Ascending aorta (tissue), 2 donors: ENCODE measurements around the gene RGS1. TPM values are rescaled to one million over a fixed set of nuclear protein-coding genes. Genes with fewer than 3 reads are reported as not detected.

ENCODE experiments used
- DNase-seq, 2 donors: peaks; one replicate each; pipeline ENCODE4 v3.0.0-alpha.2; 2019; ENCODE audit warnings: low spot score in 2 of 2
- H3K27ac ChIP-seq, 2 donors: fragments of 200-600 bp; sonication (generic); one replicate each; pipeline ENCODE4 v1.5.1; 2016 to 2017; ENCODE audit warnings: mild to moderate bottlenecking in 1 of 2
- H3K27me3 ChIP-seq: fragments of 200-600 bp; sonication (generic); one replicate; pipeline ENCODE4 v1.5.1; 2017
- H3K36me3 ChIP-seq, 2 donors: fragments of 200-600 bp; sonication (generic); one replicate each; pipeline ENCODE4 v1.5.1; 2016
- H3K4me1 ChIP-seq, 2 donors: fragments of 200-600 bp; sonication (generic); one replicate each; pipeline ENCODE4 v1.5.1; 2016 to 2017; ENCODE audit warnings: mild to moderate bottlenecking in 1 of 2
- H3K4me3 ChIP-seq, 2 donors: fragments of 200-600 bp; sonication (generic); one replicate each; pipeline ENCODE4 v1.5.1; 2016 to 2017; ENCODE audit warnings: mild to moderate bottlenecking in 1 of 2
- H3K9me3 ChIP-seq, 2 donors: fragments of 200-600 bp; sonication (generic); one replicate each; pipeline ENCODE4 v1.5.1; 2016
- intact Hi-C: fragments of 100-400 bp; cut with DNase I; formaldehyde crosslinking; loops from one replicate; pipeline ENCODE4 v1.15.1; 2023
- total RNA-seq: library from RNA; depleted of rRNA; stranded (reverse); fragments of >200 nt; gene quantifications from one replicate; pipeline ENCODE4 v1.1.0, GENCODE V29; 2016
- TF ChIP-seq, protein P1 (sequence below), 3 experiments: fragments of 200-600 bp in 2 of 3; fragments of 450-650 bp in 1 of 3; sonication (generic) in 2 of 3; IDR thresholded peaks; one replicate each; pipeline ENCODE4 v1.5.1; 2016 to 2019; ENCODE audit warnings: antibody characterized with exemption in 3 of 3, mild to moderate bottlenecking in 1 of 3, moderate library complexity in 1 of 3

The RGS1 gene
- total RNA-seq, 1 donor from 2014 or later, result 13.0 TPM

DNA sequence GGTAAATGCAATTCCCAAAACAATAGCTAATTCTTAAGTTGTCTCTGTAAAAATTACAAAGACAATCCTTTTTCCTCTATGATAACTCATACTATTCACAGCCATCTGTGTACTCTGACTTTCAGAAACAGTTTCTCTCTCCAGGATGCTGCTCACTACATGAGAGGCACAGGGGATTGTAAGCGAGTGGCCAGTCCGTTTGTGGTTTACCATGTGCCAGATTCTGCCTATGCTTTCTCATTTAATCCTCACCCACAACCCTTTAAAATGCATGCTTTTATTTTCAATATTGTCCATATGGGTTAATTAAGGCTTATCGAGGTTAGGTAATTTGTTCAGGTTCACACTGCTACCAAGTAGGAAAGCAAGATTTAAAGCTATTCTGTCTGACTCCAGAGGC, 23.0 kb downstream of the RGS1 start:
- no peaks in the 10 kb centered on the region for H3K4me1 ChIP-seq
- H3K36me3 ChIP-seq, result no peaks in the 10 kb centered on the region
- DNase-seq, result no peak
- H3K27me3 ChIP-seq, result no peaks in the 10 kb centered on the region
- intact Hi-C loops, result no loop called here
- H3K27ac ChIP-seq, result no peak overlapping the region
- no peak overlapping the region for H3K4me3 ChIP-seq
- TF ChIP-seq, protein P1, sequence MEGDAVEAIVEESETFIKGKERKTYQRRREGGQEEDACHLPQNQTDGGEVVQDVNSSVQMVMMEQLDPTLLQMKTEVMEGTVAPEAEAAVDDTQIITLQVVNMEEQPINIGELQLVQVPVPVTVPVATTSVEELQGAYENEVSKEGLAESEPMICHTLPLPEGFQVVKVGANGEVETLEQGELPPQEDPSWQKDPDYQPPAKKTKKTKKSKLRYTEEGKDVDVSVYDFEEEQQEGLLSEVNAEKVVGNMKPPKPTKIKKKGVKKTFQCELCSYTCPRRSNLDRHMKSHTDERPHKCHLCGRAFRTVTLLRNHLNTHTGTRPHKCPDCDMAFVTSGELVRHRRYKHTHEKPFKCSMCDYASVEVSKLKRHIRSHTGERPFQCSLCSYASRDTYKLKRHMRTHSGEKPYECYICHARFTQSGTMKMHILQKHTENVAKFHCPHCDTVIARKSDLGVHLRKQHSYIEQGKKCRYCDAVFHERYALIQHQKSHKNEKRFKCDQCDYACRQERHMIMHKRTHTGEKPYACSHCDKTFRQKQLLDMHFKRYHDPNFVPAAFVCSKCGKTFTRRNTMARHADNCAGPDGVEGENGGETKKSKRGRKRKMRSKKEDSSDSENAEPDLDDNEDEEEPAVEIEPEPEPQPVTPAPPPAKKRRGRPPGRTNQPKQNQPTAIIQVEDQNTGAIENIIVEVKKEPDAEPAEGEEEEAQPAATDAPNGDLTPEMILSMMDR (IDR thresholded peaks at IDR 0.05), result no peak
- no peaks in the 10 kb centered on the region for H3K9me3 ChIP-seq

DNA sequence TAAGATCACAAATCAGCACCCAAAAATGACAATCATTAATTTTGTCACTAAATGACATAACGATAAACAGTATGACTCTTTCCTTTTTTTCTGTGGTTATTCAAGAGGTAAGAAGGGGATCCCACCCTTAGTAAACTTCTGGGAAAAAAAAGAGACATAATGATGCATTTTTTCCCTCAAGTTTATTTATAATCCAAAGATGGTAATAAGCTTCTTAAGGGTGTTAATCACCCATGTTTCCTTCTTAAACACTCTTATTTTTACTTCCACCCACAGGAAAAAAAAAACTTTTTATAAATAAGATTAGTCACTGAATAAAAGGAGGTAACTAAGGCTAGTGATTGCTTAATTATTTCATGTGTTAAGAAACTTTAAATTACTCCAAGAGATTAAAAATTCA, 24.7 kb downstream of the RGS1 start:
- intact Hi-C loops, result no loop called here
- H3K27ac ChIP-seq, result no peak overlapping the region
- TF ChIP-seq, protein P1 (IDR thresholded peaks at IDR 0.05), result no peak

DNA sequence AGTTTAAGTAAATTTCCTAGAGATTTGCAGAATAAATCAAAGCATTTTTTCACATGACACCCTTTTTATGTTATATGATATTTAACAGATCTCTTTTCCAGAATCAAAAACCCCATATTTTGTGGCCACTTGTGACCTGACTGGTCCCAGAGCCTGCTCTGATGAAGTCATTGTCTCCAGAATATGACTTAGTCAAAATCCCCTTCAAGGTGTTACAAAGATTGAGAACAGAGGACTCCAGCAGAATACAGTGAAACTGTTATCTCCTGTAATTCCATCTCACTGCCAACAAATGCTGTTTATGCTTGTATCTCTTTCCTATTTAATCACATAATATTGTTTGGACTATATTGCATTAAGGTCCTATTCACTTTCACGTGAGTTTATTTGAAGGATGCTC, 25.6 kb downstream of the RGS1 start:
- no peak overlapping the region for H3K27ac ChIP-seq
- no peaks in the 10 kb centered on the region for H3K27me3 ChIP-seq
- TF ChIP-seq, protein P1 (IDR thresholded peaks at IDR 0.05), result no peak
- H3K4me1 ChIP-seq, result no peaks in the 10 kb centered on the region
- no peaks in the 10 kb centered on the region for H3K36me3 ChIP-seq
- H3K4me3 ChIP-seq, result no peak overlapping the region
- no peaks in the 10 kb centered on the region for H3K9me3 ChIP-seq
- no peak for DNase-seq
- intact Hi-C loops, result no loop called here

More for the DNA sequence above, 24.7 kb downstream of the RGS1 start:
- Histone ChIP-seq H3K4me3 (no peak overlapping the region), H3K27me3 (no peaks in the 10 kb centered on the region), H3K4me1 (no peaks in the 10 kb centered on the region), H3K9me3 (no peaks in the 10 kb centered on the region), H3K36me3 (no peaks in the 10 kb centered on the region)
- no peak for DNase-seq

DNA sequence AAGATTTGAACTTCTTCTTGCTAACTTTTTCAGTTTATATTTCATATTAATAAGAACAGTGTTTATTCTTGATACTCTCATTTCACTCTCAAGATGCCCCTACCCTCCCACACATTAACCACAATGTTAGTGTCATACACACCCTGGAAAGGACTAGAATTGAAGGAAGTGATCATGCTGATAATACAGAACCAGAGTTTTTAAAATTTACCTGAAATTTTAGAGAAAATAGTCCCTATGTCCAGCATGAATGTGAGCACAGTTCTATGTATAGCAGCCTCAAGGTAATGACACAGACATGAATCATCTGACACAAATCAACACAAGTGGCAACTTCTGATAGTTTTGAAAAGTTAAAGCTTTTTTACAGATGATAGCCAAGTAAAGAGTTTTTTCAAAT, 26.0 kb downstream of the RGS1 start:
- TF ChIP-seq, protein P1 (IDR thresholded peaks at IDR 0.05), result no peak
- H3K4me1 ChIP-seq, result no peaks in the 10 kb centered on the region
- no peak overlapping the region for H3K27ac ChIP-seq
- no peaks in the 10 kb centered on the region for H3K27me3 ChIP-seq
- no peak for DNase-seq
- intact Hi-C loops, result no loop called here
- no peak overlapping the region for H3K4me3 ChIP-seq
- H3K9me3 ChIP-seq, result no peaks in the 10 kb centered on the region
- no peaks in the 10 kb centered on the region for H3K36me3 ChIP-seq

DNA sequence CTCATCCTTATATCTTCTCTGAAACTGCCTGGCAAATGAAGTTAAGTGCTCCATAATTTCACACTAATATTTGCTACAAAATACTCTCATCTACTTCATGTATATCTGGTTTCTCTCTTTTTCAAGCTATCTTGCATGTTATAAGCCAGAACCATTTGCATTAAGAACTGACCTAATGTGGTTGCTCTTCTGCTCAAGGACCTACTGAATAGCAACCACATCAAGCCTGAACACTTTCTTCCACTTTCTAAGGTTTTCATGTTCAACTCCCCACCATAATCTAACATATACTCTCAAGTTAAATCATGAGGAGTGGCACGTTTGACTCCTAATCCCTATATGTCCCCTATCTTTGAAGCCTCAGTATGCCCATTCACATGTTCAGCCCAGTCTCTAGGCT, 27.2 kb downstream of the RGS1 start:
- Histone ChIP-seq H3K36me3 (no peaks in the 10 kb centered on the region), H3K27me3 (no peaks in the 10 kb centered on the region), H3K4me1 (no peaks in the 10 kb centered on the region), H3K4me3 (no peak overlapping the region), H3K27ac (no peak overlapping the region), H3K9me3 (no peaks in the 10 kb centered on the region)
- TF ChIP-seq, protein P1 (IDR thresholded peaks at IDR 0.05), result no peak
- intact Hi-C loops, result no loop called here
- DNase-seq, result no peak

DNA sequence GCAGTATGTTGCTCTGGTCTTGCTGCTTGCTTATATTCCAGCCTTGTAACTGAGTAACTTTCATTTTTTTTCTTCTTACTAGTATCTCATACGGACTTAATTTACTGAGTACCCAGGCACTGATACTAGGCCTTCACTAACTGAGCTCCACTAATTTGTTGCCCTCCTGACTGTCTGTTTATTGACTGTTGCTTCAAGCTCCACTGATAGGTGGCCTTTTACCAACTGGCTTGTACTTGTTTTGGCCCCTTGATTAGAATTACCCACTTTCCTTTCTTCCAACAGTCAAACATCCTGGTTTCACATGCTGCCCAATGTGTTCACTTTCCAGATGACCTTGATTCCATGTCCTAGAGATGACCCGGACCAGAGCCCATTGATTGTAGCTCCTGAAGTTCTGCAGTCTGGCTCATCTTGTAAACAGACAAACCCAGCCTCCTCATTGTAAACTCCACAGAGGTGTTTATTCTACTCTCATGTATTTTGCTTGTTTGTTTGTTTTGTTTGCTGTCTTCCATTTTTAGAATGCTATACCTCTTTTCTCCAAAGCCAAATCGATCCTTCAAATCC, 27.7 kb downstream of the RGS1 start:
- Histone ChIP-seq H3K9me3 (no peaks in the 10 kb centered on the region), H3K27ac (no peak overlapping the region), H3K4me3 (no peak overlapping the region), H3K36me3 (no peaks in the 10 kb centered on the region), H3K4me1 (no peaks in the 10 kb centered on the region), H3K27me3 (no peaks in the 10 kb centered on the region)
- intact Hi-C loops, result no loop called here
- no peak for DNase-seq
- TF ChIP-seq, protein P1 (IDR thresholded peaks at IDR 0.05), result no peak
